Upper lobe of right lung (tissue), 1 donor: ENCODE data around the gene RANBP17. TPM values are rescaled to one million over a fixed set of nuclear protein-coding genes. Genes with fewer than 3 reads are reported as not detected.
"Not testable (repeated sequence)": the region's sequence is repeated elsewhere in the genome, so short reads cannot be mapped to it uniquely, and the experiment has no call there.

Experiments
- ATAC-seq: fragments of 200-7000 bp; cut with Tn5 transposase; one replicate; pipeline ENCODE4 v1.9.1; 2020; ENCODE audit warnings: mild to moderate bottlenecking, moderate library complexity
- DNase-seq: peaks from one replicate; pipeline ENCODE4 v3.0.0-alpha.2; 2020
- H3K27ac ChIP-seq: fragments of 200-600 bp; one replicate; pipeline ENCODE4 v1.8.0; 2022
- H3K27me3 ChIP-seq: fragments of 200-600 bp; one replicate; pipeline ENCODE4 v1.8.0; 2022; ENCODE audit warnings: mild to moderate bottlenecking
- H3K36me3 ChIP-seq: fragments of 200-600 bp; one replicate; pipeline ENCODE4 v1.8.0; 2022
- H3K4me1 ChIP-seq: fragments of 200-600 bp; one replicate; pipeline ENCODE4 v1.8.0; 2022
- H3K4me3 ChIP-seq: fragments of 200-600 bp; one replicate; pipeline ENCODE4 v1.8.0; 2022; ENCODE audit warnings: mild to moderate bottlenecking
- H3K9me3 ChIP-seq: fragments of 200-600 bp; one replicate; pipeline ENCODE4 v1.8.0; 2022
- intact Hi-C: fragments of 100-400 bp; cut with DNase I; formaldehyde crosslinking; loops from one replicate; pipeline ENCODE4 v1.11.0; 2022
- total RNA-seq: library from RNA; stranded (reverse); fragmentation: NEBNext Ultra II Directional; extraction: Animal tissue kit (Norgen Biotek cat#: 25700); gene quantifications from one replicate; pipeline ENCODE4 v1.2.1, GENCODE V29; 2021
- TF ChIP-seq, protein P1 (sequence below): fragments of 200-600 bp; IDR thresholded peaks from one replicate; pipeline ENCODE4 v1.8.0; 2022; ENCODE audit warnings: antibody characterized with exemption
- donor health status: DM: no; HTN: yes; CAD: no; lungs with severe emphysema.

Gene RANBP17
- total RNA-seq, 1 donor from 2014 or later = 17.8 TPM

DNA sequence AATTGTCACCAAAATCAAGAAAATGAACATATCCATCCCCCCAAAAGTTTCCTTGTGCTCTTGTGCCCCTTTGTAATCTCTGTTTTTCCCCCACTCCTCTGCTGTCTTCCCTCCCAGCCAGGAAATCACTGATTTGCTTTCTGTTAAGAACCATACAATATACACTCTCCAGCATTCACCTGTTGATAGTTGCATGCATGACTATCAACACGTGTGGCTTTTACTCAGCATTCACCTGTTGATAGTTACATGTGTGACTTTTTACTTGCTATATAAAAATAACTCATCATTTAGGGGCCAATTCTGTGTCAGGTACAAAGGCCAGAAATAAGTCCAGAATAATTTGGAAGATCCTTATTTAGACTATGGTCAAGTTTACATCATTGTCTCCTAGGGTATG is 6.0 kb downstream of the RANBP17 start:
- ATAC-seq (no peak), DNase-seq (no peak)
- Histone ChIP-seq H3K9me3 (peaks cover 7% of the 10 kb centered on the region), H3K27me3 (no peaks in the 10 kb centered on the region), H3K27ac (no peak overlapping the region), H3K36me3 (no peaks in the 10 kb centered on the region), H3K4me1 (no peaks in the 10 kb centered on the region), H3K4me3 (no peak overlapping the region)
- intact Hi-C loops = no loop called here
- TF ChIP-seq, protein P1, sequence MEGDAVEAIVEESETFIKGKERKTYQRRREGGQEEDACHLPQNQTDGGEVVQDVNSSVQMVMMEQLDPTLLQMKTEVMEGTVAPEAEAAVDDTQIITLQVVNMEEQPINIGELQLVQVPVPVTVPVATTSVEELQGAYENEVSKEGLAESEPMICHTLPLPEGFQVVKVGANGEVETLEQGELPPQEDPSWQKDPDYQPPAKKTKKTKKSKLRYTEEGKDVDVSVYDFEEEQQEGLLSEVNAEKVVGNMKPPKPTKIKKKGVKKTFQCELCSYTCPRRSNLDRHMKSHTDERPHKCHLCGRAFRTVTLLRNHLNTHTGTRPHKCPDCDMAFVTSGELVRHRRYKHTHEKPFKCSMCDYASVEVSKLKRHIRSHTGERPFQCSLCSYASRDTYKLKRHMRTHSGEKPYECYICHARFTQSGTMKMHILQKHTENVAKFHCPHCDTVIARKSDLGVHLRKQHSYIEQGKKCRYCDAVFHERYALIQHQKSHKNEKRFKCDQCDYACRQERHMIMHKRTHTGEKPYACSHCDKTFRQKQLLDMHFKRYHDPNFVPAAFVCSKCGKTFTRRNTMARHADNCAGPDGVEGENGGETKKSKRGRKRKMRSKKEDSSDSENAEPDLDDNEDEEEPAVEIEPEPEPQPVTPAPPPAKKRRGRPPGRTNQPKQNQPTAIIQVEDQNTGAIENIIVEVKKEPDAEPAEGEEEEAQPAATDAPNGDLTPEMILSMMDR = no peak

GRCh38 chr5:170870390-170870789 is 8.6 kb downstream of the RANBP17 start:
- H3K27me3 ChIP-seq, H3K36me3 ChIP-seq, H3K4me3 ChIP-seq, intact Hi-C loops, DNase-seq, H3K27ac ChIP-seq, ATAC-seq, H3K9me3 ChIP-seq, H3K4me1 ChIP-seq: not testable (repeated sequence)

GRCh38 chr5:170874017-170874416 is 12.2 kb downstream of the RANBP17 start:
- intact Hi-C loops = no loop called here
- Histone ChIP-seq H3K4me3 (no peak overlapping the region), H3K9me3 (peaks cover 7% of the 10 kb centered on the region), H3K27ac (no peak overlapping the region), H3K4me1 (no peaks in the 10 kb centered on the region), H3K36me3 (no peaks in the 10 kb centered on the region), H3K27me3 (no peaks in the 10 kb centered on the region)
- DNase-seq (no peak), ATAC-seq (no peak)
- TF ChIP-seq, protein P1 = no peak

- Histone ChIP-seq H3K36me3 (no peaks in the 10 kb centered on the region), H3K27me3 (no peaks in the 10 kb centered on the region), H3K4me1 (no peaks in the 10 kb centered on the region), H3K4me3 (no peak overlapping the region), H3K27ac (no peak overlapping the region), H3K9me3 (peaks cover 4% of the 10 kb centered on the region)
- intact Hi-C loops = no loop called here
- DNase-seq (no peak), ATAC-seq (no peak)
- TF ChIP-seq, protein P1 = no peak
Observed at GRCh38 chr5:170875811-170876210, 14.0 kb downstream of the RANBP17 start.

- Histone ChIP-seq H3K27ac (no peak overlapping the region), H3K36me3 (no peaks in the 10 kb centered on the region), H3K9me3 (no peaks in the 10 kb centered on the region), H3K4me3 (no peak overlapping the region), H3K4me1 (no peaks in the 10 kb centered on the region), H3K27me3 (no peaks in the 10 kb centered on the region)
- DNase-seq (no peak), ATAC-seq (no peak)
- intact Hi-C loops = no loop called here
- TF ChIP-seq, protein P1 = no peak
Observed at GRCh38 chr5:170880084-170880483, 18.3 kb downstream of the RANBP17 start.

DNA sequence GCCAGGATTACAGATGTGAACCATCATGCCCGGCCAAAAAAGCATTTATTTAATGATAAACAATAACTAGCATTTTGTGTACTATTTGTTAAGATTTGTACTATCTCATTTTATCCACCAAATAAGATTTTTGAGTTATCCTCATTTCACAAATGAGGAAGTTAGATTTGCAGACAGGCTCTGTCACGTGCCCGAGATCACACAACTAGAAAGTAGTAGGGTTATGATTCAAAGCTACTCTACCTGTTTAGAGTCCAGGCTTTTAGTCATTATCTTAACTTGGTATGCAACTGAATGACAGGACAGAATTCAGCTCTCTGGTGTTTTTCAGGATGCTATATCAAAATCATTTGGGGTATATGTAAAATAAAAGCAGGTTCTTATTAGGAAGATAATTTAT is 20.5 kb downstream of the RANBP17 start:
- Histone ChIP-seq H3K4me1 (no peaks in the 10 kb centered on the region), H3K27ac (no peak overlapping the region), H3K9me3 (no peaks in the 10 kb centered on the region), H3K27me3 (no peaks in the 10 kb centered on the region), H3K36me3 (no peaks in the 10 kb centered on the region), H3K4me3 (no peak overlapping the region)
- TF ChIP-seq, protein P1 = no peak
- ATAC-seq = no peak
- no peak for DNase-seq
- intact Hi-C loops = no loop called here
